H1 (cell line): ENCODE measurements around the gene SPTLC3. TPM values are rescaled to one million over a fixed set of nuclear protein-coding genes. Genes with fewer than 3 reads are reported as not detected.

Experiments used
- CTCF ChIA-PET: fragments of 300-600 bp; sonication (Branson Sonifier 250); formaldehyde crosslinking; loops from one replicate; lab custom pipeline; 2021; ENCODE audit not compliant: partially characterized antibody; lab: Charles Lee
- POLR2A ChIA-PET: fragments of 300-600 bp; sonication (Branson Sonifier 250); formaldehyde crosslinking; loops from one replicate; lab custom pipeline; 2021; ENCODE audit warnings: inconsistent platforms; ENCODE audit not compliant: partially characterized antibody; lab: Charles Lee
- DNase-seq, 2 experiments: peaks; one replicate each; pipeline versions ENCODE4 v3.0.0 to v3.0.0-alpha.2; 2010 to 2022; ENCODE audit warnings: low spot score in 2 of 2, low read depth in 1 of 2, mixed read lengths in 1 of 2
- FAIRE-seq: peaks from 2 replicates; lab custom pipeline; 2011; peaks lifted over from hg19 to GRCh38; lab: Jason Lieb, UNC
- H2AFZ ChIP-seq: 2 replicates; pipeline ENCODE4 v1.8.1; 2012; ENCODE audit warnings: low read length, inconsistent platforms
- H2AK5ac ChIP-seq: 2 replicates; pipeline ENCODE4 v1.6.1; 2013; ENCODE audit warnings: low read depth, low read length
- H2BK120ac ChIP-seq: replicated peaks from 2 replicates; pipeline ENCODE3; 2013; ENCODE audit warnings: low read depth, low read length, inconsistent platforms
- H2BK12ac ChIP-seq: 2 replicates; pipeline ENCODE4 v1.6.1; 2013; ENCODE audit warnings: low read depth, low read length
- H2BK15ac ChIP-seq: 2 replicates; pipeline ENCODE4 v1.6.1; 2013; ENCODE audit warnings: low read length
- H2BK20ac ChIP-seq: 2 replicates; pipeline ENCODE4 v1.6.1; 2013; ENCODE audit warnings: low read length
- H2BK5ac ChIP-seq: 2 replicates; pipeline ENCODE4 v1.6.1; 2013; ENCODE audit warnings: low read depth, low read length
- H3K14ac ChIP-seq: 2 replicates; pipeline ENCODE4 v1.6.1; 2013; ENCODE audit warnings: inconsistent platforms; ENCODE audit not compliant: insufficient read length
- H3K18ac ChIP-seq: 2 replicates; pipeline ENCODE4 v1.6.1; 2013; ENCODE audit warnings: low read length; ENCODE audit errors: extremely low read depth
- H3K23ac ChIP-seq: 2 replicates; pipeline ENCODE4 v1.6.1; 2013; ENCODE audit warnings: inconsistent platforms; ENCODE audit not compliant: insufficient read length
- H3K23me2 ChIP-seq: 2 replicates; pipeline ENCODE4 v1.6.1; 2013; ENCODE audit warnings: low read depth, low read length
- H3K27ac ChIP-seq: 2 replicates; pipeline ENCODE4 v1.6.1; 2011; ENCODE audit warnings: low read depth, low read length, inconsistent platforms
- H3K27me3 ChIP-seq, 4 experiments: replicated peaks in 1 of 4; 1 replicate in 1 of 4; 2 replicates in 3 of 4; pipeline versions ENCODE4 v1.6.1 to v1.8.1; 2011 to 2013; ENCODE audit warnings: low read length in 3 of 4, mild to moderate bottlenecking in 3 of 4, inconsistent platforms in 2 of 4, mixed read lengths in 2 of 4, moderate library complexity in 1 of 4; ENCODE audit not compliant: control insufficient read depth in 3 of 4, insufficient read depth in 3 of 4; ENCODE audit errors: extremely low read depth in 1 of 4
- H3K36me3 ChIP-seq, 4 experiments: 2 replicates each; pipeline versions ENCODE4 v1.6.1 to v1.8.1; 2011 to 2013; ENCODE audit warnings: mild to moderate bottlenecking in 4 of 4, low read length in 3 of 4, moderate library complexity in 2 of 4, control low read depth in 1 of 4, inconsistent platforms in 1 of 4; ENCODE audit not compliant: insufficient read depth in 4 of 4, control insufficient read depth in 2 of 4
- H3K4ac ChIP-seq: replicated peaks from 2 replicates; pipeline ENCODE3; 2013; ENCODE audit warnings: low read length, low read depth, mixed read lengths, inconsistent platforms; ENCODE audit not compliant: insufficient read length
- H3K4me1 ChIP-seq, 4 experiments: replicated peaks in 1 of 4; 1 replicate in 1 of 4; 2 replicates in 3 of 4; pipeline versions ENCODE4 v1.6.1 to v1.8.1; 2011 to 2013; ENCODE audit warnings: low read length in 3 of 4, inconsistent platforms in 2 of 4, mixed read lengths in 1 of 4; ENCODE audit not compliant: insufficient read depth in 4 of 4, control insufficient read depth in 3 of 4
- H3K4me2 ChIP-seq, 2 experiments: 2 replicates each; pipeline versions ENCODE4 v1.6.1 to v1.8.1; 2011 to 2013; ENCODE audit warnings: low read depth in 2 of 2, low read length in 2 of 2, control low read depth in 1 of 2, inconsistent platforms in 1 of 2, mild to moderate bottlenecking in 1 of 2; ENCODE audit not compliant: insufficient read depth in 1 of 2
- H3K4me3 ChIP-seq, 4 experiments: fragments of 200-600, 300-600 bp in 1 of 4; sonication (generic), shearing (Covaris generic), sonication (Bioruptor Twin) in 1 of 4; 2 replicates each; pipeline versions ENCODE4 v1.5.1 to v1.8.1; 2011 to 2016; ENCODE audit warnings: low read length in 4 of 4, low read depth in 3 of 4, control low read depth in 2 of 4, inconsistent platforms in 2 of 4, mild to moderate bottlenecking in 2 of 4, mixed read lengths in 1 of 4, moderate library complexity in 1 of 4; ENCODE audit not compliant: insufficient read depth in 2 of 4; ENCODE audit errors: extremely low read depth in 1 of 4
- H3K56ac ChIP-seq: replicated peaks from 2 replicates; pipeline ENCODE3; 2013; ENCODE audit warnings: low read depth, mild to moderate bottlenecking, mixed read lengths, low read length, inconsistent platforms; ENCODE audit not compliant: insufficient read length
- H3K79me1 ChIP-seq: 2 replicates; pipeline ENCODE4 v1.6.1; 2013; ENCODE audit warnings: low read depth, low read length, control low read depth
- H3K79me2 ChIP-seq, 2 experiments: 2 replicates each; pipeline versions ENCODE4 v1.6.1 to v1.8.1; 2012 to 2013; ENCODE audit warnings: low read length in 2 of 2, mild to moderate bottlenecking in 2 of 2, inconsistent platforms in 1 of 2; ENCODE audit not compliant: insufficient read depth in 2 of 2, control insufficient read depth in 1 of 2
- H3K9ac ChIP-seq, 4 experiments: replicated peaks in 1 of 4; 1 replicate in 1 of 4; 2 replicates in 3 of 4; pipeline versions ENCODE4 v1.6.1 to v1.8.1; 2011 to 2013; ENCODE audit warnings: low read depth in 3 of 4, low read length in 3 of 4, control low read depth in 2 of 4, mild to moderate bottlenecking in 2 of 4, moderate library complexity in 2 of 4, inconsistent platforms in 1 of 4; ENCODE audit errors: extremely low read depth in 1 of 4
- H3K9me3 ChIP-seq, 2 experiments: 2 replicates each; pipeline versions ENCODE4 v1.6.1 to v1.8.1; 2012 to 2013; ENCODE audit warnings: mild to moderate bottlenecking in 2 of 2, moderate library complexity in 2 of 2, control low read depth in 1 of 2, inconsistent platforms in 1 of 2, low read depth in 1 of 2, low read length in 1 of 2, mixed read lengths in 1 of 2; ENCODE audit not compliant: insufficient read depth in 2 of 2
- H4K20me1 ChIP-seq, 2 experiments: replicated peaks in 1 of 2; 2 replicates each; pipeline versions ENCODE3 to v1.8.1; 2011 to 2013; ENCODE audit warnings: inconsistent platforms in 2 of 2, low read length in 2 of 2, mild to moderate bottlenecking in 1 of 2; ENCODE audit not compliant: insufficient read depth in 2 of 2, control insufficient read depth in 1 of 2
- H4K5ac ChIP-seq: 2 replicates; pipeline ENCODE4 v1.6.1; 2013; ENCODE audit warnings: low read length, low read depth, mixed read lengths, inconsistent platforms; ENCODE audit not compliant: insufficient read length
- H4K8ac ChIP-seq: 2 replicates; pipeline ENCODE4 v1.8.0; 2013; ENCODE audit warnings: mild to moderate bottlenecking, moderate library complexity, low read length, inconsistent platforms; ENCODE audit not compliant: insufficient read depth; ENCODE audit errors: extremely low read depth
- H4K91ac ChIP-seq: replicated peaks from 2 replicates; pipeline ENCODE3; 2013; ENCODE audit warnings: low read length, mixed read lengths, inconsistent platforms; ENCODE audit not compliant: insufficient read length
- CBX5 ChIP-seq: fragments of 300-800, 300-1000 bp; sonication (generic); IDR thresholded peaks from 2 replicates; pipeline ENCODE4 v1.7.1; 2016; ENCODE audit warnings: antibody characterized with exemption, low read length, low read depth
- CBX8 ChIP-seq: fragments of 300-800, 300-1000 bp; sonication (generic); IDR thresholded peaks from 2 replicates; pipeline ENCODE4 v1.7.1; 2016; ENCODE audit warnings: low read depth, low read length, borderline replicate concordance
- EGR1 ChIP-seq: IDR thresholded peaks from 2 replicates; pipeline ENCODE4 v1.6.1; 2011; ENCODE audit warnings: low read depth, low read length, borderline replicate concordance
- FOSL1 ChIP-seq: IDR thresholded peaks from 2 replicates; pipeline ENCODE4 v1.6.1; 2011; ENCODE audit warnings: mild to moderate bottlenecking, low read depth, low read length, moderate library complexity; ENCODE audit not compliant: insufficient read depth
- HDAC6 ChIP-seq: IDR thresholded peaks from one replicate; pipeline ENCODE4 v1.7.1; 2012; ENCODE audit warnings: low read depth, mild to moderate bottlenecking, inconsistent platforms, low read length, moderate library complexity
- RXRA ChIP-seq: IDR thresholded peaks from 2 replicates; pipeline ENCODE4 v1.6.1; 2011; ENCODE audit warnings: low read depth, mild to moderate bottlenecking, low read length, moderate library complexity; ENCODE audit not compliant: insufficient read depth
- SAP30 ChIP-seq: fragments of 300-600 bp; sonication (generic); IDR thresholded peaks from 2 replicates; pipeline ENCODE4 v1.7.1; 2012; ENCODE audit warnings: low read length, moderate library complexity, mild to moderate bottlenecking, inconsistent platforms; ENCODE audit not compliant: insufficient read depth, insufficient replicate concordance
- SIX5 ChIP-seq: IDR thresholded peaks from 2 replicates; pipeline ENCODE4 v1.6.1; 2011; ENCODE audit warnings: mild to moderate bottlenecking, low read depth, low read length
- SP1 ChIP-seq: IDR thresholded peaks from 2 replicates; pipeline ENCODE4 v1.6.1; 2011; ENCODE audit warnings: low read depth, low read length
- SP2 ChIP-seq: IDR thresholded peaks from 2 replicates; pipeline ENCODE4 v1.6.1; 2012; ENCODE audit warnings: mild to moderate bottlenecking, low read length, inconsistent platforms
- TAF1 ChIP-seq: IDR thresholded peaks from 2 replicates; pipeline ENCODE4 v1.6.1; 2011; ENCODE audit warnings: mild to moderate bottlenecking, low read depth, low read length
- TAF7 ChIP-seq: optimal IDR thresholded peaks from 2 replicates; pipeline ENCODE3; 2011; ENCODE audit warnings: low read depth, mild to moderate bottlenecking, inconsistent platforms, low read length, moderate library complexity, borderline replicate concordance
- TBP ChIP-seq: IDR thresholded peaks from 2 replicates; pipeline ENCODE4 v1.6.1; 2011; ENCODE audit warnings: low read depth, low read length, improper control_type of control experiment
- WGBS, 2 experiments: shearing (Covaris generic) in 1 of 2; methylation state at CpG; one replicate each; pipeline versions ENCODE4 v1.1.6 to v1.1.7; 2013 to 2015; ENCODE audit warnings: low lambda C conversion rate in 2 of 2, mixed read lengths in 2 of 2, inconsistent platforms in 1 of 2, low coverage in 1 of 2, missing lambda C conversion rate in 1 of 2; ENCODE audit not compliant: insufficient replicate concordance in 2 of 2, insufficient coverage in 1 of 2, insufficient read length in 1 of 2; ENCODE audit errors: extremely low coverage in 1 of 2, missing lambda C conversion rate in 1 of 2; 5-methylcytosine and 5-hydroxymethylcytosine counted together
- polyA plus RNA-seq, 7 experiments: library from polyadenylated mRNA; depleted of rRNA in 3 of 7; stranded (reverse) in 5 of 7; unstranded in 2 of 7; fragments of >200 nt in 5 of 7; fragments of 200-250 nt in 2 of 7; gene quantifications; 1 replicate in 5 of 7; 2 replicates in 1 of 7; 4 replicates in 1 of 7; pipeline versions ENCODE4 v1.2.1 to v1.2.3, GENCODE V29; 2011 to 2013; ENCODE audit warnings: missing spikeins in 2 of 7, mixed read lengths in 2 of 7
- total RNA-seq: library from RNA; stranded (reverse); fragmentation: NEBNext Ultra II Directional; extraction: Animal tissue kit (Norgen Biotek cat#: 25700); gene quantifications from 2 replicates; pipeline ENCODE4 v1.2.1, GENCODE V29; 2021

The SPTLC3 gene
- total and polyA plus RNA-seq, 2 of the 8 experiments (the other 6 are each of a cell fraction or from before 2014, with no cell fraction given): 0.23 to 0.82 TPM

DNA sequence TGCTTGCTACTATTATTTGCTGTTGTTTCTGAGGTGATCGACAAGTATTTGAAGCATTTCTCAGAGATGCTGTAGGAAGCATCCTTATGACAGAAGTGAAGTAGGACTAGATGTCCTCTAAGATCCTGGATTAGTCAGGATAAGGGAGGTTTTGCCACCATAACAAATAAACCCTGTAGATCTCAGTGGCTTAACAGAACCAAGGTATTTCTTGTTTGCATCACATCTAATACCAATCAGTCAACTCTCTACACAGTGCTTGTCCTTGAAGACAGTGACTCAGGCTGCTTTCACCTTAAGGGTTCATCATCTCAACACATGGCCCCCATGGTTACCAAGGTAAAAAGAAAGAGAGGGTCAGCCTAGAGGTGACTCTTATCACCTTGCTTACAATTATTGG, 119.4 kb downstream of the SPTLC3 start:
- no peak overlapping the region for H2BK120ac ChIP-seq
- no peaks in the 10 kb centered on the region for H3K79me2 ChIP-seq
- H4K5ac ChIP-seq: no peak overlapping the region
- ChIA-PET CTCF (no interaction called here), POLR2A (no interaction called here)
- no peak overlapping the region for H2BK5ac ChIP-seq
- H3K9ac ChIP-seq: no peak overlapping the region
- H3K9me3 ChIP-seq: no peaks in the 10 kb centered on the region
- H2BK12ac ChIP-seq: no peak overlapping the region
- no peak for FAIRE-seq
- H3K27ac ChIP-seq: no peak overlapping the region
- TF ChIP-seq SP2: no peak
- TF ChIP-seq EGR1: no peak
- TF ChIP-seq SP1: no peak
- TF ChIP-seq TBP: no peak
- TF ChIP-seq FOSL1: no peak
- no peak for TF ChIP-seq TAF1
- TF ChIP-seq SAP30: no peak
- TF ChIP-seq SIX5: no peak
- no peak for TF ChIP-seq TAF7
- no peak for TF ChIP-seq CBX5
- no peak for TF ChIP-seq HDAC6
- TF ChIP-seq RXRA: no peak
- TF ChIP-seq CBX8: no peak
- WGBS, 2 experiments: 88% methylated on average over 1 of the region's 1 CpG; no CpG with 5 or more reads in 1 of the 2 experiments
- H2AK5ac ChIP-seq: no peak overlapping the region
- H3K4me1 ChIP-seq: no peaks in the 10 kb centered on the region; a peak in 1 of 7 replicates
- H3K4me2 ChIP-seq: no peak overlapping the region
- H2AFZ ChIP-seq: no peak overlapping the region
- H2BK15ac ChIP-seq: no peak overlapping the region
- no peak overlapping the region for H4K91ac ChIP-seq
- H3K4me3 ChIP-seq: no peak overlapping the region
- H3K23me2 ChIP-seq: no peaks in the 10 kb centered on the region; the same call in 1 of the 2 replicates
- H3K4ac ChIP-seq: no peak overlapping the region
- no peak for DNase-seq
- H3K36me3 ChIP-seq: no peaks in the 10 kb centered on the region
- no peak overlapping the region for H3K14ac ChIP-seq
- H3K56ac ChIP-seq: no peak overlapping the region
- no peaks in the 10 kb centered on the region for H4K20me1 ChIP-seq
- H4K8ac ChIP-seq: no peak overlapping the region
- no peaks in the 10 kb centered on the region for H3K79me1 ChIP-seq
- H3K27me3 ChIP-seq: no peaks in the 10 kb centered on the region
- H3K18ac ChIP-seq: no peak overlapping the region
- no peak overlapping the region for H2BK20ac ChIP-seq
- H3K23ac ChIP-seq: no peak overlapping the region
